ENCODE data around the gene CXCL14. TPM values are rescaled to one million over a fixed set of nuclear protein-coding genes. Genes with fewer than 3 reads are reported as not detected.

The CXCL14 gene
- total and polyA plus RNA-seq, 4 donors = 0.74 to 219 (median 49.3) TPM

DNA sequence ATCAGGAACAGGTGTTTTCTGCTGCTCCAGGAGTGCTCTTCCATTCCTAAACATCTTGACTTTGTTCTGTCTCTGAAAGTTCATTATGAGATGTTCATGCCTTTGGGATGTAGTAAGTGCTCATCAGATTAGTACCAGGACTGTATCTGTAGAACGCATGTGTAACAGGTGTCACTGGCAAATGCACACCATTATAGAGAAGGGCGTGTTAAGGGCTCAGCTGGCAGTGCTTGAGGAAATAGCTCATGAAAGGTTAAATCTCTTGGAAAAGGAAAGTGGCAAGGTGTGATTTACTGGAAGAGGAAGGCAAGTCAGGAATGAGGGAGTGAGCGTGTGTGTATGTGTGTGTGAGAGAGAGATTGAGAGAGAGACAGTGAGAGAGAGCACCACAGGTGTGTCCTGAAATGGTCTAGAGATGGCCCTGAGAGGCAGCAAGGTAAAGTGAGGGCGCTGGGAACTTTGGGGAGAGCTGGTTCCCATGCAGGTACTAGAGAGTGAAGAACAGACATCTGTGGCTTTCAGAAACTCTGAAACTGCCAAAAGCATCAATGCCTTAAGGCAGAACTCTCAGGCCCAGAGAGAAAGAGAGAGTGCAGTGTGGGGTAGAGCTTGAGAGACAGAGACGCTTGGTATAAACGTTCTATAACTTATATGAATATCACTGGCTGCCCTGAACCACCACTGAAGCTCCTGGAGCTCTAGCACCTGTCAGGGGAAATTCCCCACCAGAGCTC, 13.7 kb upstream of the CXCL14 start:
- intact Hi-C loops (cut with DNase I) = no loop called here
- Histone ChIP-seq H3K4me1 (ENCODE audit: control insufficient read depth in 1 of 2, insufficient read depth in 2 of 2, low read length in 2 of 2) (no peaks in the 10 kb centered on the region), H3K4me3 (ENCODE audit: low read length in 2 of 2) (no peak overlapping the region), H3K36me3 (ENCODE audit: control insufficient read depth in 1 of 2, insufficient read depth in 2 of 2, low read length in 1 of 2) (no peaks in the 10 kb centered on the region), H3K27me3 (ENCODE audit: control insufficient read depth in 1 of 2, insufficient read depth in 2 of 2, low read length in 1 of 2) (no peaks in the 10 kb centered on the region), H3K9me3 (ENCODE audit: control insufficient read depth, low read length) (no peaks in the 10 kb centered on the region), H3K27ac (ENCODE audit: low read depth in 1 of 2, low read length in 2 of 2) (no peak overlapping the region)
- 65 to 74% methylated on average over 6 of the region's 6 CpGs for WGBS, 2 donors
- ATAC-seq (ENCODE audit: low FRiP score) (no peak), DNase-seq (no peak)

DNA sequence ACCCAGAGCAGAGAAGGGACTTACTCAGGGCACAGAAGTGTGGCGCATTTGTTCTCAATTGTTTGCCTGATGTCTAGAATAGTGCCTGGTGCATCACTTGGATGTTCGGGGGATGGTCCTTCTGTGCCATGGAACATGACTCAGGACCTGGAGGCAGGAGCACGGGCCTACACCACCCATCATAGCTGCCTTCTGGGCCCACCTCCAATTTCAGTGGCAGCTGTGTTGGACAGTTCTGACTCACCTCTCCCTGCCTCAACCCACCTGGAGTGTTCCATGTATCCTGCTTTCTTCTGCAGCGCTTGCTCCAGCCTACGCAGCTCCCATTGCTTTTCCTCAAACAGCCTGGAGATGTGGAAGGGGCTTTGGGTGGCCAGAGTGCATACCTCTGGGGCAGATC, 12.5 kb upstream of the CXCL14 start:
- H3K4me1 ChIP-seq (ENCODE audit: control insufficient read depth in 1 of 2, insufficient read depth in 2 of 2, low read length in 2 of 2) = no peaks in the 10 kb centered on the region
- H3K36me3 ChIP-seq (ENCODE audit: control insufficient read depth in 1 of 2, insufficient read depth in 2 of 2, low read length in 1 of 2) = no peaks in the 10 kb centered on the region
- H3K4me3 ChIP-seq (ENCODE audit: low read length in 2 of 2) = no peak overlapping the region
- intact Hi-C loops (cut with DNase I) = no loop called here
- H3K27me3 ChIP-seq (ENCODE audit: control insufficient read depth in 1 of 2, insufficient read depth in 2 of 2, low read length in 1 of 2) = no peaks in the 10 kb centered on the region
- H3K9me3 ChIP-seq (ENCODE audit: control insufficient read depth, low read length) = no peaks in the 10 kb centered on the region
- no peak for DNase-seq
- ATAC-seq (ENCODE audit: low FRiP score) = no peak
- no peak overlapping the region for H3K27ac ChIP-seq (ENCODE audit: low read depth in 1 of 2, low read length in 2 of 2)
- 77 to 87% methylated on average over 5 of the region's 5 CpGs for WGBS, 2 donors

DNA sequence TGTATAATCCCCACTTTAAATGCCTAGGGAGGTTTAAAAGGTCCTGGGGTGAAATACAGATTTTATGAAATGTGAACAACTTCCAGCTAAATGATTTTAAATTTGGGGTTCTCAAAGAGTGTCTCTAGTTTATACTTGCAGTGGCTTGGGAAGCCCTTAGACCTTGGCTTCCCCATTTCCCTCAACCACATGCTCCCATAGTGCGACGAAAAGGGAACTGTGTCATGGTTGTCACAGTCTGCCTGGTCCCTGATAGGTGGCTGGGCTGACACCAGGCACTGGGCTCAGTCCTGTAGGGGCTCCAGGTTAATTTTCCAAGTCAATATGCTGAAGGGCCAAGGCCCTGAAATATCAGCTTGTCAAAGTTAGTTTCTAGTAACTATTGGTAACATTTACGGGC, 10.4 kb upstream of the CXCL14 start:
- WGBS, 2 donors = 89 to 90% methylated on average over 3 of the region's 3 CpGs
- DNase-seq = peak in 1 of 2 donors; percentile 8
- ATAC-seq (ENCODE audit: low FRiP score) = no peak

DNA sequence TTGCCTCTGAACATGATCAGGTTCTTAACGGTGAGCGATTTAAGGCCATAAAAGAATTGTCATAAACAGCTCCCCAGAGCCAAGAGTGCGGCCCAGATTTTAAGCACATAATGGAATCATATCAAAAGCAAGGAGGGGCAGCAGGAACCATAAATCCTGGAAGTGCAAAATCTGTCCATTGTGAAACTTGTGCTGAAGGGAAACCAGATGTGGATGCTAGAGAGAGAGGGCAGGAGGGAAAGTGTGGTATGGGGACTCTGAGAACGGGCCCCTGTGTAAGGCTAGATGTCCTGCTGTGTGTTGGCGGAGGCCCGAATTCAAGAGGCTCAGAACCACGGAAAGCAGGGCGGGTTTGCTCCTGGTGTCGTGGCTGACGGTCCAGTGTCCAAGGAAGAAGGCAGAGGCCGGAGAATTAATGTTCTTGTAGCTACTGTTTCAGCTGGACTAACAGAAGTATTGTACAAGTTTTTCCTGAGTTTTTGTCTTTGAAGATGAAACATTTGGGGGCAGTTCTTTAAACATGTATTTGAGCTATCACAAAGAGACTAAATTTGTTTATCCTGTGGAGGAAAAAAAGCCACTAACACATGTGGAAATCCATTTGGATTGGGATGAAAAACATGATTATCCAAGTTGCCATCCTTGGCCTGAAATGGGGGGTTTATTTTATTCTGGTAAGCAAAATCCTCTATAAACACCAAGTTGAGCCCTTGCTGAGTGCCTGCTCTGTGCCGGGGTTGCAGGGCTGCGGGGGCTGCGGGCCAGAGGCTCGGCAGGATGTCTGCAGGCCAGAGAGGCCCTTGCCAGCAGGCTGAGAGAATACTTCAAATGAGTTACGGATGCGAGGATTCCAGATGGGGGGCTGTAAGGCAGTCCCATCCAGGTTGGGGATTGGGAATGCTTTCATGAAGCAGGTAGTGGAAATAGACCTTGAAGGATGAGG, 9.2 kb upstream of the CXCL14 start:
- H3K36me3 ChIP-seq (ENCODE audit: control insufficient read depth in 1 of 2, insufficient read depth in 2 of 2, low read length in 1 of 2) = no peaks in the 10 kb centered on the region
- no peak overlapping the region for H3K4me3 ChIP-seq (ENCODE audit: low read length in 2 of 2)
- no peak overlapping the region for H3K27ac ChIP-seq (ENCODE audit: low read depth in 1 of 2, low read length in 2 of 2)
- intact Hi-C loops (cut with DNase I) = no loop called here
- H3K9me3 ChIP-seq (ENCODE audit: control insufficient read depth, low read length) = no peaks in the 10 kb centered on the region
- 57 to 64% methylated on average over 17 of the region's 17 CpGs for WGBS, 2 donors
- H3K4me1 ChIP-seq (ENCODE audit: control insufficient read depth in 1 of 2, insufficient read depth in 2 of 2, low read length in 2 of 2) = no peaks in the 10 kb centered on the region
- DNase-seq (peak in 1 of 2 donors; percentile 47), ATAC-seq (ENCODE audit: low FRiP score) (no peak)
- no peaks in the 10 kb centered on the region for H3K27me3 ChIP-seq (ENCODE audit: control insufficient read depth in 1 of 2, insufficient read depth in 2 of 2, low read length in 1 of 2)

More for the DNA sequence above, 10.4 kb upstream of the CXCL14 start:
- Histone ChIP-seq H3K27ac (ENCODE audit: low read depth in 1 of 2, low read length in 2 of 2) (no peak overlapping the region), H3K27me3 (ENCODE audit: control insufficient read depth in 1 of 2, insufficient read depth in 2 of 2, low read length in 1 of 2) (no peaks in the 10 kb centered on the region), H3K4me3 (ENCODE audit: low read length in 2 of 2) (no peak overlapping the region), H3K4me1 (ENCODE audit: control insufficient read depth in 1 of 2, insufficient read depth in 2 of 2, low read length in 2 of 2) (no peaks in the 10 kb centered on the region), H3K36me3 (ENCODE audit: control insufficient read depth in 1 of 2, insufficient read depth in 2 of 2, low read length in 1 of 2) (no peaks in the 10 kb centered on the region), H3K9me3 (ENCODE audit: control insufficient read depth, low read length) (no peaks in the 10 kb centered on the region)
- intact Hi-C loops (cut with DNase I) = no loop called here

DNA sequence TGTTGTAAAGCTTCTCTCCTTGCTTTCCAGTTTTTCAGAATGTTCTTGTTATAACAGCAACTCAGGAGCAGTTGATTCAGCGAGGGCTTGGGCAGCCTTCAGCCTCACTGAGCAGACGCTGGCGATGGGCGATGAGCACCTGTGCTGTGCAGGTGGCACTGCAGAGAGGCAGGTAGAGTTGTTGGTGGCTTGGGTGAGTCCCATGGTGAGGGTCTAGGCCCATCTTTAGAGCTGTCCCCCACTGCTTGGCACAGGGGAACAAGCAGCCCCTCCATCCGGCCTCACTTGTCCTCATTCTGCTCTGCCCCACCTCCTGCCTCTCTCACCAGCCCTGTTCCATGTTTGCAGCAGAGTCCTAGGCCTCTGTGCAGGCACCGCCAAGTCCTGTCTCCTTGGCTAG, 6.1 kb upstream of the CXCL14 start:
- intact Hi-C loops (cut with DNase I) = no loop called here
- DNase-seq = no peak

DNA sequence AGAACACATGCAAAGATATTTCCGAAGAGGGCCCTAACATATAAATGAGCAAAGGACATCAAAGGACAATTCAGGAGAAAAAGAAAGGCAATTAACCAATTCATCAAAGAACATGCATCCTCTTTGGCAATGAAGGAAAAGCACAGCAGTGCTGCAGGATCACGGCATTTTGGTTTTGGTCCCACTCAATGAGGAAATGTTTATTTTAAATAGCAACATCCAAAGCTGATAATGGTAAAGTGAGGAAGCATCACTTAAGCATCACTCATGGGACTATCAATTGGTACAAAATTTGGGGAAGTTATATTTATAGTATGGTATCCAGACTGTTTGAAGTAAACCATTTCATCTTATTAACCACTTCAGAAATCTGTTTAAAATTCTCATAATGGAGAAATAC, 5.5 kb upstream of the CXCL14 start:
- intact Hi-C loops (cut with DNase I) = no loop called here
- 58 to 64% methylated on average over 2 of the region's 2 CpGs for WGBS, 2 donors
- H3K4me1 ChIP-seq (ENCODE audit: control insufficient read depth in 1 of 2, insufficient read depth in 2 of 2, low read length in 2 of 2) = no peaks in the 10 kb centered on the region
- H3K4me3 ChIP-seq (ENCODE audit: low read length in 2 of 2) = no peak overlapping the region
- ATAC-seq (ENCODE audit: low FRiP score) = no peak
- DNase-seq = no peak
- no peaks in the 10 kb centered on the region for H3K36me3 ChIP-seq (ENCODE audit: control insufficient read depth in 1 of 2, insufficient read depth in 2 of 2, low read length in 1 of 2)
- H3K9me3 ChIP-seq (ENCODE audit: control insufficient read depth, low read length) = no peaks in the 10 kb centered on the region
- no peaks in the 10 kb centered on the region for H3K27me3 ChIP-seq (ENCODE audit: control insufficient read depth in 1 of 2, insufficient read depth in 2 of 2, low read length in 1 of 2)
- no peak overlapping the region for H3K27ac ChIP-seq (ENCODE audit: low read depth in 1 of 2, low read length in 2 of 2)

More for the DNA sequence above, 6.1 kb upstream of the CXCL14 start:
- H3K9me3 ChIP-seq (ENCODE audit: control insufficient read depth, low read length) = no peaks in the 10 kb centered on the region
- H3K27ac ChIP-seq (ENCODE audit: low read depth in 1 of 2, low read length in 2 of 2) = no peak overlapping the region
- H3K36me3 ChIP-seq (ENCODE audit: control insufficient read depth in 1 of 2, insufficient read depth in 2 of 2, low read length in 1 of 2) = no peaks in the 10 kb centered on the region
- 77 to 89% methylated on average over 6 of the region's 6 CpGs for WGBS, 2 donors
- H3K27me3 ChIP-seq (ENCODE audit: control insufficient read depth in 1 of 2, insufficient read depth in 2 of 2, low read length in 1 of 2) = no peaks in the 10 kb centered on the region
- H3K4me1 ChIP-seq (ENCODE audit: control insufficient read depth in 1 of 2, insufficient read depth in 2 of 2, low read length in 2 of 2) = no peaks in the 10 kb centered on the region
- no peak overlapping the region for H3K4me3 ChIP-seq (ENCODE audit: low read length in 2 of 2)
- ATAC-seq (ENCODE audit: low FRiP score) = no peak

DNA sequence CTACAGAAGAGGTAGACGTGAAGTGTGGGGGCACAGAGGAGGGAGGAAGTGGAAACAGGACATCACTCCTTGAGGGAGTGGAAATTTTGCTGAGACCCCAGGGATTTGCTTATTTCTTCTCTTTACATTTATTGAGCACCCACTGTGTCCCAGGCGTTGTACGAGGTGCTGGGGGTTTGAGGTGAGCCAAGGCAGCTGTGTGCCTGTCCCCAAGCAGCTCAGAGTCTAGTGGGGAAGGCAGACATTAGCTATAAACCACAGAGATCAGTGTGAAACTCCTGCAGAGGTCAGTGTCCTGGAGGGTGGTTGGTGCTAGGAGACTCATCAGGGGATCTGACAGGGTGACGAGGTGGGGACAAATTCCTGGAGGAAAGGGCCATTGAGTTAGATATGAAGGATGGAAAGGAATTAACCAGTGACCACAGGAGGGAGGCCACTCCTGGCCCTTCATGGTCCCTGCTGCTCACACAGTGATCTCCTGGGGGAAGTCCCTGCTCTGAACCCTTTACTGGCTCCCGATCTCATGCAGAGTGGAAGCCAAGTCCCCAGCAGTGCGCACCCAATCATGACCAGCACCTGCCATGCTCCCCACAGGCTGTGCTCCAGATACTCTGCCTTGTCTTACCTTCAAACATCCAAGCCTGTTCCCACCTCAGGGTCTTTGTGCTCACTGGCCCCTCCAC, 3.4 kb upstream of the CXCL14 start:
- Histone ChIP-seq H3K4me3 (ENCODE audit: low read length in 2 of 2) (no peak overlapping the region), H3K36me3 (ENCODE audit: control insufficient read depth in 1 of 2, insufficient read depth in 2 of 2, low read length in 1 of 2) (no peaks in the 10 kb centered on the region), H3K9me3 (ENCODE audit: control insufficient read depth, low read length) (no peaks in the 10 kb centered on the region), H3K27ac (ENCODE audit: low read depth in 1 of 2, low read length in 2 of 2) (no peak overlapping the region), H3K27me3 (ENCODE audit: control insufficient read depth in 1 of 2, insufficient read depth in 2 of 2, low read length in 1 of 2) (no peaks in the 10 kb centered on the region), H3K4me1 (ENCODE audit: control insufficient read depth in 1 of 2, insufficient read depth in 2 of 2, low read length in 2 of 2) (no peaks in the 10 kb centered on the region)
- DNase-seq (no peak), ATAC-seq (ENCODE audit: low FRiP score) (no peak)
- WGBS, 2 donors = 50 to 56% methylated on average over 6 of the region's 6 CpGs
- intact Hi-C loops (cut with DNase I) = no loop called here

DNA sequence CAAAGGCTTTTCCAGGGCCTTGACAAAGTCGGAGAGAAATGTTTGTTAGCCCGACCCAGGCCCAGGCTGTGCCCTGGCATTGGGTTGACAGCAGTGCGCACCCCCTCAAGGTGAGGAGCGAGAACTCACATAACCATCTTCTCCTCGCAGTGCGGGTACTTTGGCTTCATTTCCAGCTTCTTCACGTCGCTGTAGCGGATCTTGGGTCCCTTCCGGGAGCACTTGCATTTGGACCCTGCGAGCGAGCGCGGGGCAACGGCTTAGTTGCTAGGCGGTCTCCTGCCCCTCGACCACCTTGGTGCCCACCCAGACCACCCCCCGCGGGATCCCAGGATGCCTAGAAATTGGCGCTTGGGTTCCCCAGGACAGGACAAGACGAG, 496 bp downstream of the CXCL14 start:
- Histone ChIP-seq H3K4me3 (ENCODE audit: low read length in 2 of 2) (no peak overlapping the region), H3K36me3 (ENCODE audit: control insufficient read depth in 1 of 2, insufficient read depth in 2 of 2, low read length in 1 of 2) (no peaks in the 10 kb centered on the region), H3K4me1 (ENCODE audit: control insufficient read depth in 1 of 2, insufficient read depth in 2 of 2, low read length in 2 of 2) (no peaks in the 10 kb centered on the region), H3K9me3 (ENCODE audit: control insufficient read depth, low read length) (no peaks in the 10 kb centered on the region), H3K27me3 (ENCODE audit: control insufficient read depth in 1 of 2, insufficient read depth in 2 of 2, low read length in 1 of 2) (no peaks in the 10 kb centered on the region), H3K27ac (ENCODE audit: low read depth in 1 of 2, low read length in 2 of 2) (no peak overlapping the region)
- WGBS, 2 donors = 4 to 5% methylated on average over 21 of the region's 21 CpGs
- ATAC-seq (ENCODE audit: low FRiP score) (no peak), DNase-seq (no peak)
- intact Hi-C loops (cut with DNase I) = no loop called here
